AG08395 (cell line): ENCODE data around the gene TEX2.

Source experiments
- DNase-seq: peaks from one replicate; pipeline ENCODE4 v3.0.0; 2012; ENCODE audit warnings: mixed read lengths, low spot score

Gene TEX2

GRCh38 chr17:64263000-64263766, at the start of gene TEX2:
Gene TEX2, minus strand, starts transcription at chr17:64263260. Its CDS starts 49,043 bp downstream, at chr17:64214217.
- peak; percentile 98 for DNase-seq

- DNase-seq: no peak
Observed at GRCh38 chr17:64309710-64310109, 46.6 kb upstream of the TEX2 start.

DNA sequence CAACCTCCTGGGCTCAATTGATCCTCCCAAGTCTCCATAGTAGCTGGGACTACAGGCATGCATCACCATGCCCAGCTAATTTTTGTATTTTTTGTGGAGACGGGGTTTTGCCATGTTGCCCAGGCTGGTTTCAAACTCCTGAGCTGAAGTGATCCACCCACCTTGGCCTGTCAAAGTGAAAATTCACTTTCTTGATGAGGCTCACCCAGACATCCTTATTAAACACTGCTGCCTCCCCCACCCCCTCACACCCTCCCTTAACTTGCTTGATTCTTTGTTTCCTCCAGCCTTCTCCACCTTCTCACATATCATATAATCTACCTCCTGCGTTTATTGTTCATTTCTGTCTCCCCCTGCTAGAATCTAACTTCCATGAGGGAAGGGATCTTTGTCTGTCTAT, 46.0 kb upstream of the TEX2 start:
- DNase-seq: no peak

GRCh38 chr17:64306850-64307463, 43.9 kb upstream of the TEX2 start:
- peak; percentile 76 for DNase-seq

- no peak for DNase-seq
Observed at GRCh38 chr17:64304551-64304950, 41.5 kb upstream of the TEX2 start.

DNA sequence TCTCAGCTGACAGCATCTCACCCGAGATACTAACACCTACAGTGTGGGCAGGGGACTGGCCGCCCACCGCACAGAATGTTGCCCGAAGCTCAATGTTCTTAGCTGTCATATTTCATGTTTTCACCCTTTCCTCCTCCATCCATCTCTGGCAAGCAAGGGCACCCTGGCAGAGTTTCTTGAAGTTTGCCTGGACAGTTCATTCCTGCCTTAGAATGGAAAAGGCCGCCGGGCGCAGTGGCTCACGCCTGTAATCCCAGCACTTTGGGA, 37.6 kb upstream of the TEX2 start:
- no peak for DNase-seq

DNA sequence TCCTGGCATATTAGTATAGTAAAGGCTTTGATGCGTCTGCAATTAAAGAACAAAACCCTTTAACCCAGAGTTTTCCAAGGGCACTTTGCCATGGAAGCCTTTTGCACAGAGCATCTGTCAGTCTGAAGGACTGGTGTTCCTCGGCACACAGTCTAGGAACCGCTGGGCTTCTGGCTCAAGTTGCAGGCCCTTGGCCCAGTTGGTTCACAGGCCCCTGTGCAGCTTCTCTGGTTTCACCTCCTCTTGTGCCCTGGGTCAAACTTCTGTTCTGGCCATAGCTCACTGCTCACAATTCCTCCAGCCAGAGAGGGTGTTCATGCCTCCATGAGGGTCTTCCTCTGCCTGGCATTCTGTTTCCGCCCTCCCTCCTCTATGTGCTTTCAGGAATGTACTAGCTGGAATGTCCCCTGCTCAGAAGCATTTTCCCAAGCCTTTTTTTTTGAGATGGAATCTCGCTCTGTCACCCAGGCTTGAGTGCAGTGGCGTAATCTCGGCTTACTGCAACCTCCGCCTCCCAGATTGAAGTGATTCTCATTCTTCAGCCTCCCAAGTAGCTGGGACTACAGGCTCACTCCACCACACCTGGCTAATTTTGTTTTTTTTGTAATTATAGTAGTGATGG, 34.5 kb upstream of the TEX2 start:
- no peak for DNase-seq

- no peak for DNase-seq
Observed at GRCh38 chr17:64296246-64296645, 33.2 kb upstream of the TEX2 start.

- DNase-seq: no peak
Observed at GRCh38 chr17:64295146-64295545, 32.1 kb upstream of the TEX2 start.

DNA sequence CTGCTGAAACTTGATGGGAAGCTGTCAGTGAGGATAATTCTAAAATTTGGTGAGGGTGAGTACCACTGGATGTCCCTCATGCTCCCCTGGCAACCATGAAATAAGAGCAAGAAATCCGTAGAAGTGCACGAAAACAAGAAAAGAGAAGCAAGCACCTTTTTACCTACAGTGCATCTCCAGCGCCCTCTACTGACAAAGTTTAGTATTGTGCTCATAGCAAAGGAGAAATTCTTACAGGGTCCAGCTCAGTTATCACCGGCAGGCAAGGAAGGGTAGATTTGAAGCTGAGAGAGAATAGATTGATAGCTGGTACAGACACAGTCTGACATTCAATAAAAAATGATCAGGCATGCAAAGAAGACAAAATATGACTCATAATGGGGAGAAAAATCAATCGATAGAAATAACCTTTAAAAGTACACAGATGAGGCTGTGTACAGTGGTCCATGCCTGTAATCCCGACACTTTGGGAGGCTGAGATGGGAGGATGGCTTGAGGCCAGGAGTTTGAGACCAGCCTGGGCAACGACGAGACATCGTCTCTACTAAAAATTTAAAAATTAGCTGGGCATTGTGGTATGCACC, 28.3 kb upstream of the TEX2 start:
- DNase-seq: no peak

GRCh38 chr17:64289741-64290141, 26.7 kb upstream of the TEX2 start:
- DNase-seq: no peak

DNA sequence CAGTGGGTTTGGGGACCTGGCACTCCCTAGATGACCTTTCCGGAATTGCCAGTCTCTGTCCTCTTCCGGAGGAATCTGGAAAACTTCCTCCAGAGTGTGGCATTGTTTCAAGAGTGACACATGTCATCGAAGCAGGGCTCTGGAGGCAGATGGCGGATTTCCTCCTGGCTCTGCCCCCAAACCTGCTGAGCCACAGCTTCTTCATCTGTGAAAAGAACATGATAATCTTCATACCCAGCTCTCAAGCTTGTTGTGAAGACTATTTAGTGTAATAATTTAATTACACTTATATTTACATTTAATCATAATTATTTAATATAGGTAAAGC, 19.7 kb upstream of the TEX2 start:
- DNase-seq: no peak

DNA sequence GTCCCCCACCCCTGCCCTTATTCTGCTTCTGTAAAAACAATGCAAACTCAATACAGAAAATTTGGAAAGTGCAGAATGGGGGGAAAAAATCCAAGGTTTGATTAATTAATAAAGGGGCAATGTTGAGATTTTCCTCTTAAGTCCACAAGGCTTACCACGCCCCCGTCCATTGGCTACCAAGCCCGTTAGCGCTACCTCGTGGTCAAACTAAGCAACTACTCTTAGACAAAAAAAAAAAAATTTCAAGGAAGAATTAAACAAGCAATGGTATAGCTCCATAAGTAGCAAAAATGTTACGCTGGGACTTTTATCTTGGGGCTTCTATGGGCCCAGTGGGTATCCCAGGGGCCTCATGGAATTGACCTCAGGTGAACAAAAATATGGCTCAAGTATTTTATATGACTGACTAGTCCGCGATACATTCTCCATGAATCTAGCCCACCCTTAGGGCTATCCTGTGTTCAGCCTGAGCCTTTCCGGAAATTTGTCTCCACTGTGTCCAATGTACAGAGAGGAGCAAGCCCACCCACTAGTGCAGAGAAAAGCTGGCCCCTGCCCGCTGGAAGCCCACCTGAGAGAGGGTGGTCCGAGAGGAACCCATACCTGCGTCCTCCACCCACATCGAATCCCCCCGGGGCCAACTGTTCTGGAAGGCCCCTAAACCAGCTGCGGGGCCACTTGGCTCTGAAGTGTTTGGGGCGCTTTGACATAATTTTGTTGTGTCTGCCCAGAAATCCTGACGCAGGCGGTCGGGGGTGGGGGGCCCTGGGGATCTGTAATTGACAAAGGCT, 19.1 kb upstream of the TEX2 start:
- DNase-seq: peak; percentile 73

DNA sequence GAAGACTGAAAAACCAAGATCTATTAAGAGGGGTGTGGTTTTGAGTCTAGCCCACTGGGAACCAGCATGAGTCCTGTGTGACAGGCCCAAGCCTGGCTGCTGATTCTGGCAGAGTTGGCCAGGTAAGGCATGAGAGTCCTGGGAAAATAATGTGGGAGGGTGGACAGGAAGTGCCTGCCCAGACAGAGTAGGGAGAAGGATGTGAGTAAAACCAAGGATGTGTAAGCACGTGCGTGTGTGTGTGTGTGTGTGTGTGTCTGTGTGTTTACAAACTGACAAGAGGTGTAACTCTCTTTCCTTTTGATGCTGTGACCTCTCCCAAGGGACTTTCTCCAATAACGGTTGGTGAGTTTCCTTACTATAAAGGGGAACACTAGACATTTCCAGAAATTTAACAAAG, 15.6 kb upstream of the TEX2 start:
- DNase-seq: no peak

- peak; percentile 20 for DNase-seq
Observed at GRCh38 chr17:64277831-64278562, 14.9 kb upstream of the TEX2 start.

GRCh38 chr17:64276961-64277505, 14.0 kb upstream of the TEX2 start:
- DNase-seq: no peak

DNA sequence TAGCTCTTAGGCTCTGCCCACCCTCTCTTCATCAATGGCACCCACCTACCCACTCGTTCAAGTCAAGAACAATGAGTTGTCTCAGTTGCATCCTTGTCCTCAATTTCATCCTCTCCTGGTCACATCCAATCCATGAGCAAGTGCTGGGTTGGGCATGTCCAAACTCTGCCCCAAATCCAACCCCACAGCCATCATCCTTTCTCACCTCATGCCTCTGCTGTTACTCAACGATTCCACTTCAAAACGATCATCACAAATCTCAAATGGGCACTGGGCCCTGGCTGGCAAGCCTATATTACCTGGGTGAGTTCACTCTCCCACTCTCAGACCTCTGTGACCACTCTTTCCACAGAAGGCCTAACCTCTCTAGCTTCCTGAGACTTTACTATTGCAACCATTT, 12.0 kb upstream of the TEX2 start:
- DNase-seq: no peak

DNA sequence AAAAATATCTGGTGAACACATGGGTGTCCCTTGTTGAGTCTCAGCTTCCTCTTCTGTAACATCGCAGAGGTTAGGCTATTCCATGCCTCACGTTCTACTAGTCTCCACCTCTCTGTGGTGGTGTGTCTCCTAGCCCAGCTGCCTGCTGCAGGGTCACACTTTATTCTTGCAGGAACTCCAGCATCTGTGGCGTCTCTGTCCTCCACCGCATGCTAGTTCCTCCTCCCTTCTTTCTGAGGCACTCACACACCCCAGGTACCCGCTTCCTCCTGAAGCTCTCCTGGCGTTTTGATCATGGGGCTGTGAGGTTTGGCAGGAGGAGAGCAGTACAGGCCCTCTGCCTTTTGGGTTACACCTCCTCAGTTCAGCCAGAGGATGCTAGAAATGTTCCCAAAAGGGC, 9.9 kb upstream of the TEX2 start:
- DNase-seq: no peak

DNA sequence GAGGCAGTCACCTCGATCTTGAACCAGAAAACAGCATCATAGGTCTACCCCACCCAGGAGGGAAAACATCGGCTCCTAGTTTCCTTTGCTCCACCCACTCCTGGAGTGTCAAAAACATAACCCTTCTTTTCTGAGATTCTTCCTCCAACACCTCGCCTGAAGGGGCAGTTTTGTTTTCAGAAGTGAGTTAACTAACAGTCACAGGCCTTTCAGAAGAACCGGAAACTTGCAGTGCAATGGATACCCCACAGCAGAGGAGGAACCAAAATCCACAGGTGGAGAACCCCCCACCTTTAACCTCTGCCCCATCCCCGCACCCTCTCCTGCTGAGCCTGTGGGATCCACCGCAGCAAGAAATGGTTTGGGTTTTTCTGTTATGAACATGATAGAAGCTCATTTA, 7.8 kb upstream of the TEX2 start:
- no peak for DNase-seq

- no peak for DNase-seq
Observed at GRCh38 chr17:64269687-64270649, 6.9 kb upstream of the TEX2 start.
